Measurements from ENCODE around the gene UBE2G2. TPM values are rescaled to one million over a fixed set of nuclear protein-coding genes. Genes with fewer than 3 reads are reported as not detected.

Gene UBE2G2
- total RNA-seq, 1 donor from 2014 or later, result 67.4 TPM

DNA sequence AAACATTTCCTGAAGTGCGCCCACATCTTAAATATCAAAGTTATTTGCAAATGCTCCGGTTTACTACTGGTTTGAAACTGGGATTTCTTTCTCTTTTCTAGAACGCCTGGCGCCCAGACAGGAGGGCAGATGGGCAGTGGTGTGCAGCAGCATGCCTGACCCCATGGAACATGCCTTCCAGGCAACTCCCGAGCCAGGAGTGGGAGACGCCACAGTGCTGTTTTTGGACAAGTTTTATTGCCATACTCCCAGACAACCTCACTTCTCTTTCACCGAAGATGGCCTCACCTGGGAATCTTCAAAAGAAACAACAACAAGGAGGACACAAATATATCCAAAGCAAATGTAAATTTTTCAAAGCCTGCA lies 21.5 kb downstream of the UBE2G2 start:
- Histone ChIP-seq H3K27me3 (ENCODE audit: control insufficient read depth, insufficient read depth, low read length) (no peaks in the 10 kb centered on the region), H3K36me3 (ENCODE audit: control insufficient read depth, insufficient read depth, low read length) (peaks cover 7% of the 10 kb centered on the region), H3K4me3 (ENCODE audit: low read depth, low read length) (no peak overlapping the region)
- DNase-seq (ENCODE audit: low read depth) (no peak), FAIRE-seq (no peak)
- TF ChIP-seq, protein P1, sequence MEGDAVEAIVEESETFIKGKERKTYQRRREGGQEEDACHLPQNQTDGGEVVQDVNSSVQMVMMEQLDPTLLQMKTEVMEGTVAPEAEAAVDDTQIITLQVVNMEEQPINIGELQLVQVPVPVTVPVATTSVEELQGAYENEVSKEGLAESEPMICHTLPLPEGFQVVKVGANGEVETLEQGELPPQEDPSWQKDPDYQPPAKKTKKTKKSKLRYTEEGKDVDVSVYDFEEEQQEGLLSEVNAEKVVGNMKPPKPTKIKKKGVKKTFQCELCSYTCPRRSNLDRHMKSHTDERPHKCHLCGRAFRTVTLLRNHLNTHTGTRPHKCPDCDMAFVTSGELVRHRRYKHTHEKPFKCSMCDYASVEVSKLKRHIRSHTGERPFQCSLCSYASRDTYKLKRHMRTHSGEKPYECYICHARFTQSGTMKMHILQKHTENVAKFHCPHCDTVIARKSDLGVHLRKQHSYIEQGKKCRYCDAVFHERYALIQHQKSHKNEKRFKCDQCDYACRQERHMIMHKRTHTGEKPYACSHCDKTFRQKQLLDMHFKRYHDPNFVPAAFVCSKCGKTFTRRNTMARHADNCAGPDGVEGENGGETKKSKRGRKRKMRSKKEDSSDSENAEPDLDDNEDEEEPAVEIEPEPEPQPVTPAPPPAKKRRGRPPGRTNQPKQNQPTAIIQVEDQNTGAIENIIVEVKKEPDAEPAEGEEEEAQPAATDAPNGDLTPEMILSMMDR (IDR thresholded peaks at IDR 0.05; ENCODE audit: insufficient read depth, low read length, severe bottlenecking), result no peak

DNA sequence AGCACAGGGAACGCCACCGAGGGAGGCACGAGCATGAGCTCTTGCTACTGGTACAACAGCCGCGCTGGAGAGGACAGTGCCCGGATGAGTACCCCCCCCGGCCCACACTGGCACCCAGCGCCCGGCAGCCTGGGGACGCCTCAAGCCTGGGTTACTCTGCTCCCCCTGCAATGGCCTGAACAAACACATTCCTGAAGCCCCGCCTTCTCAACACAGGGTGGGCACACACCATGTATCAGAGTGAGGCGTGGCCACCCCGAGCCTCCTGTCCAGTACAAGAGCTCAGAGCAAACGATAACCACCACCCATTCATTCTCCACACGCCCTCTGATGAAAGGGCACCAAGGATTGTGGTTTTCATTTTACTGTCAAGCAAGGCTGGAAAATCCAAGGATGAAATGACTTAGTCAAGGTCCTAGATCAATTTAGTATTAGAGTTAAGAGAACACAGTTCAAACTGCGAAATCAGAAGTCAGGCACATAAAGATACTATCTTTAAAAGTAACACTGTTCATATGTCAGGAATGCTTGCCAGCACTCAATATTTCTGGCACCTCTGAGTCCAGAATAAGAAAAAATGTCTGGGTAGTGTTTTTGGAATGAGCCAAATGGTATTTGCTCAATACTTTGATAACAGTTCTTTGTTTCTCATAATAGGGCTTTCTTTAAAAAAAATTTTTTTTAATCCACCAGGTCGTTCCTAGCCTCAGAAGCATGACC lies 22.0 kb downstream of the UBE2G2 start:
- Histone ChIP-seq H3K4me3 (ENCODE audit: low read depth, low read length) (no peak overlapping the region), H3K27me3 (ENCODE audit: control insufficient read depth, insufficient read depth, low read length) (no peaks in the 10 kb centered on the region), H3K36me3 (ENCODE audit: control insufficient read depth, insufficient read depth, low read length) (peaks cover 4% of the 10 kb centered on the region)
- FAIRE-seq, result no peak
- TF ChIP-seq, protein P1 (IDR thresholded peaks at IDR 0.05; ENCODE audit: insufficient read depth, low read length, severe bottlenecking), result no peak
- no peak for DNase-seq (ENCODE audit: low read depth)

DNA sequence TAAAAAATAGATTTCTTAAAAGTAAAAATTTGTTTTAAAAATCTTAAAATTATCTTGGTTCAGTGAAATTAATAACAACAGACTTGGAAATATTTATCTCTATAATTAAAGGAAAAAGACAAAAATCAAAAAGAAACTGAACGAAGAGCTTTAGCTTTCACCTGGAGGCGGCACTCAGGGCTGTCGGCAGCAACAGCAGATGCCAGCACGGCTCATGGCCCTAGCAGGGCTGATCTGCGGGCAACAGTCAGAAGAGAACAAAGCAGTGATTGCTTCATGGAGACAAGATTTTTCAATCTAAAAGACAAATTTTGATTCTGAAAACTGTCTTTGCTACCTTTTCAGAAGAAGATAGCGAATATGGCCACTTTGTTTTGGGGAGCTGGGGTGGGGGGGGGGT lies 22.6 kb downstream of the UBE2G2 start:
- H3K36me3 ChIP-seq (ENCODE audit: control insufficient read depth, insufficient read depth, low read length), result peaks cover 4% of the 10 kb centered on the region
- FAIRE-seq, result no peak
- no peak overlapping the region for H3K4me3 ChIP-seq (ENCODE audit: low read depth, low read length)
- TF ChIP-seq, protein P1 (IDR thresholded peaks at IDR 0.05; ENCODE audit: insufficient read depth, low read length, severe bottlenecking), result no peak
- DNase-seq (ENCODE audit: low read depth), result no peak
- no peaks in the 10 kb centered on the region for H3K27me3 ChIP-seq (ENCODE audit: control insufficient read depth, insufficient read depth, low read length)

DNA sequence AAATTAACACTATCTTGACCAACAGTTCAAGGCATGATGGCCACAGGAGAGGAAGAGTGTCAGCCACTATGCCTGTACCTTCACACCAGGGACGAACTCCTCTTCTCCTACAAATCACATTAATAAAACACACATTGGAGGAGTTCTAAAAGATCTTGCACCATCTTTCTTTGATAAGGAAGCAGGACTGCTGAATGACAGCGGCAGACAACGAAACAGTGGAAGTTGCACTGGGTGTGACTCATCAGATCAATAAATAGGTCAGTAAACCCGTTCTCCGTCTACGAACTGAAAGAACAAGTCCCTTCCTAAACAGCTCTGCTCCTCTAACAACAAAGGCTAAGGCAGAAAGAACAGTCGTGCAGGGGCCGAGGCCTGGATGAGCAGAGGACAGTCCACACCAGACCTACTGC lies 23.1 kb downstream of the UBE2G2 start:
- no peak overlapping the region for H3K4me3 ChIP-seq (ENCODE audit: low read depth, low read length)
- FAIRE-seq (no peak), DNase-seq (ENCODE audit: low read depth) (no peak)
- H3K36me3 ChIP-seq (ENCODE audit: control insufficient read depth, insufficient read depth, low read length), result peaks cover 4% of the 10 kb centered on the region
- H3K27me3 ChIP-seq (ENCODE audit: control insufficient read depth, insufficient read depth, low read length), result no peaks in the 10 kb centered on the region
- TF ChIP-seq, protein P1 (IDR thresholded peaks at IDR 0.05; ENCODE audit: insufficient read depth, low read length, severe bottlenecking), result no peak

DNA sequence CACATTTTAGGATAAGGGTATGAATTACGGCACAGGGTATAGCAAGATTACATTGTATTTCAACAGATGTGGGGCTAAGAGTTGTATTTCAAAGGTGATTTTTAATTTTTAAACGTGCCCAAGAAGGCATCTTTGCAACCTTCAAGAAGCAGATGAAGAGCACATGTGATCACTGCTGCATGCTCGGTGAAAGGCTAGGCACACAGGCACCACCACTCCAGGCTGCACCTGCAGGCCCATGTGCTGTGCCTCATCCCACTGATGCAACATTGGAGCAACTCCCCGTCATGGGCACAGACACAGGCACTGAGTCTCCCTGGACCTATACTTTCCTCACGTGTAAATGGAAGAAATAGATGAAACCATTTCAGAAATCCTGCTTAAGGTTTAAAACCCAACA lies 23.5 kb downstream of the UBE2G2 start:
- Histone ChIP-seq H3K27me3 (ENCODE audit: control insufficient read depth, insufficient read depth, low read length) (no peaks in the 10 kb centered on the region), H3K36me3 (ENCODE audit: control insufficient read depth, insufficient read depth, low read length) (peaks cover 7% of the 10 kb centered on the region), H3K4me3 (ENCODE audit: low read depth, low read length) (no peak overlapping the region)
- TF ChIP-seq, protein P1 (IDR thresholded peaks at IDR 0.05; ENCODE audit: insufficient read depth, low read length, severe bottlenecking), result no peak
- FAIRE-seq (no peak), DNase-seq (ENCODE audit: low read depth) (no peak)

DNA sequence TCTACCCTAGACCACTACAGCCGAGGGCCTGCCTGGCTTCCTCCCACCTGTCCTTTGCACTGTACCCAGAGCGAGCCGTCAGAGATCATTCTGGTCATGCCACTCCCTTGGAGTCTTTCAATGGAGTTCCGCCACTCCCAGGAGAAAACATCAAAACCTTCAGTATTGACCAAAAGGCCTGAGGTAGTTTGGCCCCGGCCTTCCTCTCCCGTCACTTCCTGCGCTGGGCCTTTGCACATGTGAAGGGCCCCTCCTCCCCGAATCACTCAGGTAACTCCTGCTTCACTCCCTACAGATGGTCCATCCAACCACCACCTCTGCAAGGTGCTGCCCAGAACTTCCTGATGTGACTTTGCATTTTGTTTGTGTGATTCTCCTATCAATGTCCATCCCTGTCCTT lies 26.6 kb downstream of the UBE2G2 start:
- TF ChIP-seq, protein P1 (IDR thresholded peaks at IDR 0.05; ENCODE audit: insufficient read depth, low read length, severe bottlenecking), result no peak
- peaks cover 20% of the 10 kb centered on the region for H3K36me3 ChIP-seq (ENCODE audit: control insufficient read depth, insufficient read depth, low read length)

More for the DNA sequence above, 26.6 kb downstream of the UBE2G2 start:
- Histone ChIP-seq H3K4me3 (ENCODE audit: low read depth, low read length) (no peak overlapping the region), H3K27me3 (ENCODE audit: control insufficient read depth, insufficient read depth, low read length) (no peaks in the 10 kb centered on the region)
- FAIRE-seq (no peak), DNase-seq (ENCODE audit: low read depth) (no peak)

All from bronchial epithelial cell (primary cell).